ENCODE measurements around the gene VWF. TPM values are rescaled to one million over a fixed set of nuclear protein-coding genes. Genes with fewer than 3 reads are reported as not detected.
A peak's percentile ranks its signal among the peaks of the same experiment; 100 is the strongest.

The VWF gene
- total RNA-seq, 1 donor from 2014 or later, result 0.10 TPM

DNA sequence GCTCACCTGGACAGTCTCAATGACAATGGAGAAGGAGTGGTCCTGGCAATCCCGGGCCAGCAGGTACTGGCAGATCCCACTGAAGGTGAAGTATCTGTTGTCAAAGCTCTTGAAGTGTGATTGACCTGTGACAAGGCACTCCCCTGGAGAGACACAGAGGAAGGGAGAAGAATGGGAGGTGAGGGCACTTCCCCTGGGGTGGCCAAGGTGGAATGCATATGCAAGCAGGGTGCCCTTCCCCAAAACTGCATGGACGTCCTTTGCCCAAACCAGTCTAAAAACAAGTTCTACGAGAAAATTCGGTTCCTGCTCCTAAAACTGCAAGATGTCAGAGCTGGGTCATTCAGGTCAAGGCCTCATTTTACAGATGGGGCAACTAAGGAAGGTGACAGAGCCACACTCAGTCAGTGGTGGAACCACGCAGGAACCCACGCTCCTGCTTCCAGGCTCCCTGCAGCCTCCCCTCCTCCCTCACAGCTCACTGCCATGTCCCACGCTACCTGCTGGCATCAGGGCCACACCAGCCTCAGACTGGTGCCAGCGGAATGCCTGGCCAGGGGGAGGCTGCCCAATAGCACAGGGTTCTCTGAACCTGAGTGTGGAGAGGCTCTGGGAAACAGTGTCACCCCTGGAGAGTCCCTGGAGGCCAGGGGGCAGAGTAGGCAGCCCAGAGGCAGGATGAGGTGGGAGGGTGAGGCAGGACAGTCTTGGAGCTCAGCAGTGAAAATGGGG is 59.2 kb downstream of the VWF start:
- DNase-seq (ENCODE audit: low spot score, unreplicated experiment), result no peak
- TF ChIP-seq, protein P1, sequence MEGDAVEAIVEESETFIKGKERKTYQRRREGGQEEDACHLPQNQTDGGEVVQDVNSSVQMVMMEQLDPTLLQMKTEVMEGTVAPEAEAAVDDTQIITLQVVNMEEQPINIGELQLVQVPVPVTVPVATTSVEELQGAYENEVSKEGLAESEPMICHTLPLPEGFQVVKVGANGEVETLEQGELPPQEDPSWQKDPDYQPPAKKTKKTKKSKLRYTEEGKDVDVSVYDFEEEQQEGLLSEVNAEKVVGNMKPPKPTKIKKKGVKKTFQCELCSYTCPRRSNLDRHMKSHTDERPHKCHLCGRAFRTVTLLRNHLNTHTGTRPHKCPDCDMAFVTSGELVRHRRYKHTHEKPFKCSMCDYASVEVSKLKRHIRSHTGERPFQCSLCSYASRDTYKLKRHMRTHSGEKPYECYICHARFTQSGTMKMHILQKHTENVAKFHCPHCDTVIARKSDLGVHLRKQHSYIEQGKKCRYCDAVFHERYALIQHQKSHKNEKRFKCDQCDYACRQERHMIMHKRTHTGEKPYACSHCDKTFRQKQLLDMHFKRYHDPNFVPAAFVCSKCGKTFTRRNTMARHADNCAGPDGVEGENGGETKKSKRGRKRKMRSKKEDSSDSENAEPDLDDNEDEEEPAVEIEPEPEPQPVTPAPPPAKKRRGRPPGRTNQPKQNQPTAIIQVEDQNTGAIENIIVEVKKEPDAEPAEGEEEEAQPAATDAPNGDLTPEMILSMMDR (IDR thresholded peaks at IDR 0.05; ENCODE audit: unreplicated experiment), result no peak
- H3K27me3 Mint-ChIP-seq, result peaks cover 30% of the 10 kb centered on the region
- no peak overlapping the region for H3K4me3 Mint-ChIP-seq (ENCODE audit: low read depth)
- peaks cover 11% of the 10 kb centered on the region for H3K4me1 Mint-ChIP-seq (ENCODE audit: low read depth)
- H3K27ac Mint-ChIP-seq, result no peak overlapping the region
- no peaks in the 10 kb centered on the region for H3K9me3 Mint-ChIP-seq (ENCODE audit: low read depth)
- no peaks in the 10 kb centered on the region for H3K36me3 Mint-ChIP-seq (ENCODE audit: insufficient read depth)

DNA sequence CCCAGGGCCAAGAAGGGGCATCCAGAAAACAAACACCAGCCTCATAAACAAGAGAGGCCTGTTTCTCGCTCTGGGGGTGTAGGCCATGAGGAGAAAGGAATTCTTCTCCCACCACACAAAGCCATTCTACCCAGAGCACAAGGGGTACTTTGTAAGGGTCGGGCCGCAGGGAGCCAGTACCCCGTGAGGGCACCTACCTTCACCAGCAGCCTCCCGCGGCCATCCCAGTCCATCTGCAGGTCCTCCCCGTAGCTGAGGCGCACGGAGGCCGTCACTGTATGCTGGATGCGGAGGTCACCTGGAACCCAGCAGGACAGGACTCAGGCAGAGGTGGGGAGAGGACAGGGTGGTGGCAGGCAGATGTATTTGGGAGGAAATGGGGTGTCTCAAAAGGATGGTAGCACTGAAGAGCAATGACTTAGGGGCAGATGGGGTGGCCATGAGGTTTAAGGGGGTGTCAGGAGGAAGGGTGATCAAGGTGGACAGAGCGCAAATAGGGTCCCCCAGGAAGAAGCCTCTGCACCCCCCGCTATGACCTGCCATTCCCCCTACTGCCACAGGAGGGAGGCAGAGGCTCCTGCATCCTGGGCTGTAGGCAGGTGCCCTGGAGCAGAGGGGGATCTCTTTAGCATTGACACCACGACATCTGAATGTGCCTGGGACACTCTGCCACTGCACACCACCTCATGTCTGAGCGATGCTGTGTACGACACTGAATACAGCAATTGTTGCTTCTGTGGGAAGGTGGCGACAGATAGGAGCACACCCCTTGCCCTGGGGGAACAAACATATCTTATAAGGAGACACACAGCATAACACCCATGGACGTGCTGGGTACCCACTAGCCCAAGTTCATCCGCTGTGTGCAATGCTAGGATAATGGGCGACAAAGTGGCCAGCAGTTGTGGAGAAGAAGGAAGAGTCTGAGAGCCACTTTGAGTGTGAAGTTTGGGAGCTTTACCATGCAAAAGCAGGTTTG is 61.4 kb downstream of the VWF start:
- Mint-ChIP-seq H3K36me3 (ENCODE audit: insufficient read depth) (no peaks in the 10 kb centered on the region), H3K27ac (peak overlapping the region; percentile 15), H3K9me3 (ENCODE audit: low read depth) (no peaks in the 10 kb centered on the region), H3K27me3 (peaks cover 36% of the 10 kb centered on the region), H3K4me3 (ENCODE audit: low read depth) (no peak overlapping the region), H3K4me1 (ENCODE audit: low read depth) (peaks cover 26% of the 10 kb centered on the region)
- DNase-seq (ENCODE audit: low spot score, unreplicated experiment), result peak; percentile 61
- TF ChIP-seq, protein P1 (IDR thresholded peaks at IDR 0.05; ENCODE audit: unreplicated experiment), result peak; percentile 99

DNA sequence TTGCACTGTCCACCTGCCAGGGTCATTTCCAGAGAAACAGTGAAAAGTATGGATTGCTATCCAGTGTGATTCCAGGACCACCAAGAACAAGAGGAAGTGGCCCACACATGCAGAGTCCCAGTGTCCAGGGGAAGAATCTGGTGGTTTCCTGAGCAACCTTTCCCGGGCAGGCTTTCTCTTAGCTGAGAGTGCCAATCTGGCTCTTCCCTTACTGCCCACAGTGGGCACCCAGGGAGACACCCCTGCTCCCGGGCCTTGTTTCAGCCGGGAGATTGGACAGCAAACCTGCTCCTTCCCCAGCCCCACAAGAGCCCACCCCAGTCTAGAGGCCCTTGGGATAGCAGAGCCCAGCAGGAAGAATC is 62.1 kb downstream of the VWF start:
- Mint-ChIP-seq H3K4me1 (ENCODE audit: low read depth) (peaks cover 28% of the 10 kb centered on the region), H3K4me3 (ENCODE audit: low read depth) (no peak overlapping the region), H3K27ac (no peak overlapping the region), H3K36me3 (ENCODE audit: insufficient read depth) (no peaks in the 10 kb centered on the region), H3K9me3 (ENCODE audit: low read depth) (no peaks in the 10 kb centered on the region), H3K27me3 (peaks cover 34% of the 10 kb centered on the region)
- DNase-seq (ENCODE audit: low spot score, unreplicated experiment), result no peak
- TF ChIP-seq, protein P1 (IDR thresholded peaks at IDR 0.05; ENCODE audit: unreplicated experiment), result no peak

DNA sequence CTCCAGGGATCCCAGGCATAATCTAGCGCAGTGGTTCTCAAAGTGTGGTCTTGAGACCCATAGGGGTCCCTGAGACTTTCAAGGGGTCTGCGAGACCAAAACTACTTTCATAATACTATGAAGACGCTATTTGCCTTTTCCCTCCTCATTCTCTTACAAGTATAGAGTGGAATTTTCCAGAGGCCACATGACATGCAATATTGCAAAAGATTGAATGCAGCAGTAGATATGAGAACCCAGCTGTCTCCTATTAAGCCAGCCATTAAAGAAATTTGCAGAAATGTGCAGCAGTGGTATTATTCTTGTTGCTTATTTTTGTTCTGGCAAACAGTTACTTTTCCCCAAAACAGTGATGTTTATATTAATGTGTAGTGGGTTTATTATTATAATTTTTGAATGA is 62.8 kb downstream of the VWF start:
- H3K36me3 Mint-ChIP-seq (ENCODE audit: insufficient read depth), result no peaks in the 10 kb centered on the region
- DNase-seq (ENCODE audit: low spot score, unreplicated experiment), result no peak
- no peak overlapping the region for H3K4me3 Mint-ChIP-seq (ENCODE audit: low read depth)
- no peaks in the 10 kb centered on the region for H3K9me3 Mint-ChIP-seq (ENCODE audit: low read depth)
- H3K27me3 Mint-ChIP-seq, result peaks cover 34% of the 10 kb centered on the region
- H3K4me1 Mint-ChIP-seq (ENCODE audit: low read depth), result peaks cover 24% of the 10 kb centered on the region
- TF ChIP-seq, protein P1 (IDR thresholded peaks at IDR 0.05; ENCODE audit: unreplicated experiment), result no peak
- no peak overlapping the region for H3K27ac Mint-ChIP-seq

DNA sequence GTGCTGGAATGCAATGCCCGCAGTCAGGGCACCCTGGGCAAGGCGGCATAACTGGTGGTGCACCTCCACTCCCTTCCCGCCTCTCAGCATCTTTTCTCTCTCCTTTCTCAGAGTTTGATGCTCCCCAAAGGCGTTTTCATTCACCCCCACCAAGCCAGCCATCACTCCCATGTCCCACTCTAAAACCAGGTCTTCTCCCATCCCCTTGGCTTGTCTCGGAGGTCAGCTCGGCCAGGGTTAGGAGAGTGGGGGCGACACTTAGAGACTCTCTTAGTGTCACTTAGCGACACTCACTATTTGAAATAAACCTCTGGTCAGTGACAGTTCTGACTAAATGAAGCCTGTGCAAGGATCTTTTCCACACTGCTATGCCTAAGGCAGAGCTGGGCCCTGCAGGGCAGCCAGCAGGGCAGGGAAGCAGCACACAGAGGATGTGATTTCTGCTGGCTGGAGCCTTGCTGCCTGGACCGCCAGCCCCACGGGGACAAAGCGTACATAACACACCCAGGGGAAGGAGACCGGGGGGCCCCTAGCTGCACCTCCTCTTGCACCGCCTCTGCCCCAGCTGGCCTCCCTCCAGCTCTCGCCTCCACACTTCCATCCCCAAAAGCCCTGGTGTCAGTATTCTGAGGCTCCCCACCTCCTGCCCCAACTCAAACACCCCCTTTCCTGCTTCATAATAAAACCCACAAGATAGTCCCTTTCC is 64.5 kb downstream of the VWF start:
- DNase-seq (ENCODE audit: low spot score, unreplicated experiment), result no peak
- H3K9me3 Mint-ChIP-seq (ENCODE audit: low read depth), result no peaks in the 10 kb centered on the region
- TF ChIP-seq, protein P1 (IDR thresholded peaks at IDR 0.05; ENCODE audit: unreplicated experiment), result no peak
- no peak overlapping the region for H3K4me3 Mint-ChIP-seq (ENCODE audit: low read depth)
- no peaks in the 10 kb centered on the region for H3K36me3 Mint-ChIP-seq (ENCODE audit: insufficient read depth)
- peaks cover 22% of the 10 kb centered on the region for H3K4me1 Mint-ChIP-seq (ENCODE audit: low read depth)
- no peak overlapping the region for H3K27ac Mint-ChIP-seq
- H3K27me3 Mint-ChIP-seq, result peaks cover 38% of the 10 kb centered on the region
